Aorta (tissue), 5 donors: ENCODE measurements around the gene SLC9A9. TPM values are rescaled to one million over a fixed set of nuclear protein-coding genes. Genes with fewer than 3 reads are reported as not detected.

Source experiments
- ATAC-seq: fragments of 200-7000 bp; cut with Tn5 transposase; one replicate; pipeline ENCODE4 v1.9.1; 2022; ENCODE audit warnings: moderate library complexity; ENCODE audit not compliant: low FRiP score
- DNase-seq, 2 donors: peaks; one replicate each; pipeline ENCODE4 v3.0.0-alpha.2; 2020
- H3K27ac ChIP-seq, 2 donors: one replicate each; pipeline ENCODE4 v1.5.1; 2013; ENCODE audit warnings: low read length in 2 of 2, mild to moderate bottlenecking in 2 of 2, moderate library complexity in 2 of 2, control low read depth in 1 of 2, inconsistent platforms in 1 of 2, low read depth in 1 of 2
- H3K27me3 ChIP-seq, 2 donors: one replicate each; pipeline ENCODE4 v1.6.1; 2013; ENCODE audit warnings: control low read depth in 1 of 2, low read length in 1 of 2, mild to moderate bottlenecking in 1 of 2, moderate library complexity in 1 of 2; ENCODE audit not compliant: insufficient read depth in 2 of 2, control insufficient read depth in 1 of 2
- H3K36me3 ChIP-seq, 2 donors: one replicate each; pipeline ENCODE4 v1.6.1; 2013; ENCODE audit warnings: control low read depth in 1 of 2, low read length in 1 of 2, mild to moderate bottlenecking in 1 of 2; ENCODE audit not compliant: insufficient read depth in 2 of 2, control insufficient read depth in 1 of 2
- H3K4me1 ChIP-seq, 2 donors: one replicate each; pipeline ENCODE4 v1.6.1; 2013; ENCODE audit warnings: low read length in 2 of 2, control low read depth in 1 of 2, mild to moderate bottlenecking in 1 of 2, moderate library complexity in 1 of 2; ENCODE audit not compliant: insufficient read depth in 2 of 2, control insufficient read depth in 1 of 2
- H3K4me3 ChIP-seq, 2 donors: one replicate each; pipeline ENCODE4 v1.5.1; 2013; ENCODE audit warnings: low read length in 2 of 2, control low read depth in 1 of 2, mild to moderate bottlenecking in 1 of 2
- H3K9me3 ChIP-seq: one replicate; pipeline ENCODE4 v1.6.1; 2013; ENCODE audit warnings: mild to moderate bottlenecking, low read length; ENCODE audit not compliant: control insufficient read depth
- WGBS, 2 donors: extraction: QIAGEN DNeasy Blood & Tissue Kit; methylation state at CpG; one replicate each; pipeline ENCODE4 v1.1.7; 2013; 5-methylcytosine and 5-hydroxymethylcytosine counted together
- intact Hi-C, 2 donors: fragments of 100-400 bp; cut with DNase I; formaldehyde crosslinking; loops; one replicate each; pipeline versions ENCODE4 v1.14.2 to v1.15.0; 2022
- polyA plus RNA-seq, 2 donors: library from polyadenylated mRNA; stranded (reverse); fragments of 200-250 nt; gene quantifications; one replicate each; pipeline ENCODE4 v1.2.3, GENCODE V29; 2013
- total RNA-seq, 2 donors: library from RNA; stranded (reverse); fragmentation: NEBNext Ultra II Directional; extraction: Animal tissue kit (Norgen Biotek cat#: 25700); gene quantifications; one replicate each; pipeline ENCODE4 v1.2.1, GENCODE V29; 2021
- donor health status: healthy with polysubstance abuse.
- donor health status: Bipolar disorder and iron deficiency.
- donor health status: DM: no; HTN: no; CAD: no.
- donor health status: DM: no; HTN: no; CAD: no.
- donor health status: DM: yes; HTN: yes; CAD: no.

The SLC9A9 gene
- total and polyA plus RNA-seq, 4 donors, result 7.3 to 45.8 (median 12.5) TPM

GRCh38 chr3:143482106-143483088 lies 365.9 kb downstream of the SLC9A9 start:
- intact Hi-C loops, result no loop called here
- peaks cover 3 to 9% of the 10 kb centered on the region in 2 donors for H3K4me1 ChIP-seq
- no peaks in the 10 kb centered on the region for H3K27me3 ChIP-seq
- H3K4me3 ChIP-seq, result no peak overlapping the region
- WGBS, 2 donors, result 28 to 39% methylated on average over 8 of the region's 8 CpGs
- H3K36me3 ChIP-seq, result no peaks in the 10 kb centered on the region
- no peaks in the 10 kb centered on the region for H3K9me3 ChIP-seq
- H3K27ac ChIP-seq, result peak overlapping the region; percentile 57 to 71
- peak in 1 of 2 donors; percentile 69 for DNase-seq
- no peak for ATAC-seq

- intact Hi-C loops, result no loop called here
- no peaks in the 10 kb centered on the region for H3K9me3 ChIP-seq
- H3K36me3 ChIP-seq, result no peaks in the 10 kb centered on the region
- no peak for DNase-seq
- H3K4me3 ChIP-seq, result no peak overlapping the region
- WGBS, 2 donors, result 37 to 66% methylated on average over 5 of the region's 5 CpGs
- H3K4me1 ChIP-seq, result peaks cover 3 to 9% of the 10 kb centered on the region in 2 donors
- ATAC-seq, result no peak
- H3K27me3 ChIP-seq, result no peaks in the 10 kb centered on the region
- no peak overlapping the region for H3K27ac ChIP-seq
Observed at GRCh38 chr3:143480344-143480743, 367.9 kb downstream of the SLC9A9 start.

GRCh38 chr3:143479727-143480126 lies 368.5 kb downstream of the SLC9A9 start:
- Histone ChIP-seq H3K9me3 (no peaks in the 10 kb centered on the region), H3K27ac (no peak overlapping the region), H3K4me3 (no peak overlapping the region), H3K4me1 (peaks cover 0 to 9% of the 10 kb centered on the region in 2 donors), H3K27me3 (no peaks in the 10 kb centered on the region), H3K36me3 (no peaks in the 10 kb centered on the region)
- intact Hi-C loops, result no loop called here
- DNase-seq (no peak), ATAC-seq (no peak)
- 94 to 96% methylated on average over 1 of the region's 1 CpG for whole genome bisulfite sequencing, 2 donors

GRCh38 chr3:143478115-143478693 lies 370.1 kb downstream of the SLC9A9 start:
- Histone ChIP-seq H3K36me3 (no peaks in the 10 kb centered on the region), H3K27ac (no peak overlapping the region), H3K4me1 (peaks cover 0 to 4% of the 10 kb centered on the region in 2 donors), H3K27me3 (no peaks in the 10 kb centered on the region), H3K9me3 (no peaks in the 10 kb centered on the region), H3K4me3 (no peak overlapping the region)
- ATAC-seq, result peak; percentile 8
- intact Hi-C loops, result no loop called here
- DNase-seq, result no peak
- 44 to 56% methylated on average over 3 of the region's 3 CpGs for WGBS, 2 donors

- H3K4me3 ChIP-seq, result no peak overlapping the region
- H3K9me3 ChIP-seq, result no peaks in the 10 kb centered on the region
- whole genome bisulfite sequencing, 2 donors, result 92% methylated on average over 6 to 7 of the region's 7 CpGs
- H3K36me3 ChIP-seq, result no peaks in the 10 kb centered on the region
- no peaks in the 10 kb centered on the region for H3K4me1 ChIP-seq
- H3K27ac ChIP-seq, result no peak overlapping the region
- intact Hi-C loops, result no loop called here
- ATAC-seq (no peak), DNase-seq (no peak)
- H3K27me3 ChIP-seq, result no peaks in the 10 kb centered on the region
Observed at GRCh38 chr3:143476965-143477640, 371.2 kb downstream of the SLC9A9 start.

- H3K27ac ChIP-seq, result no peak overlapping the region
- H3K4me1 ChIP-seq, result no peaks in the 10 kb centered on the region
- no peak overlapping the region for H3K4me3 ChIP-seq
- intact Hi-C loops, result no loop called here
- ATAC-seq (no peak), DNase-seq (no peak)
- WGBS, 2 donors, result 33 to 50% methylated on average over 3 of the region's 3 CpGs
- H3K36me3 ChIP-seq, result no peaks in the 10 kb centered on the region
- H3K27me3 ChIP-seq, result no peaks in the 10 kb centered on the region
- H3K9me3 ChIP-seq, result no peaks in the 10 kb centered on the region
Observed at GRCh38 chr3:143475981-143476380, 372.3 kb downstream of the SLC9A9 start.

GRCh38 chr3:143472731-143473523 lies 375.3 kb downstream of the SLC9A9 start:
- no peaks in the 10 kb centered on the region for H3K27me3 ChIP-seq
- intact Hi-C loops, result no loop called here
- no peak overlapping the region for H3K27ac ChIP-seq
- H3K36me3 ChIP-seq, result no peaks in the 10 kb centered on the region
- ATAC-seq (no peak), DNase-seq (no peak)
- WGBS, 2 donors, result 95 to 97% methylated on average over 7 of the region's 7 CpGs
- no peak overlapping the region for H3K4me3 ChIP-seq
- no peaks in the 10 kb centered on the region for H3K9me3 ChIP-seq
- H3K4me1 ChIP-seq, result no peaks in the 10 kb centered on the region

- WGBS, 2 donors, result 59 to 71% methylated on average over 2 of the region's 2 CpGs
- Histone ChIP-seq H3K4me3 (no peak overlapping the region), H3K36me3 (no peaks in the 10 kb centered on the region), H3K4me1 (no peaks in the 10 kb centered on the region), H3K9me3 (no peaks in the 10 kb centered on the region), H3K27me3 (no peaks in the 10 kb centered on the region), H3K27ac (peak overlapping the region in 1 of 2 donors; percentile 12)
- DNase-seq (no peak), ATAC-seq (no peak)
- intact Hi-C loops, result no loop called here
Observed at GRCh38 chr3:143471705-143472104, 376.6 kb downstream of the SLC9A9 start.
